Stimulated activated CD4-positive, alpha-beta T cell treated with anti-CD3 and anti-CD28 coated beads, Interleukin-12 subunit alpha, Interleukin-12 subunit beta, amount 100 ng/mL, for 48 hours (primary cell): ENCODE data around the gene SHISAL1.
"Not testable (repeated sequence)": the region's sequence is repeated elsewhere in the genome, so short reads cannot be mapped to it uniquely, and the experiment has no call there.

ENCODE experiments used
- DNase-seq, 3 donors: peaks; one replicate each; pipeline ENCODE4 v3.0.0-alpha.2; 2020; ENCODE audit warnings: low read depth in 2 of 3, low spot score in 1 of 3

SHISAL1 gene

DNA sequence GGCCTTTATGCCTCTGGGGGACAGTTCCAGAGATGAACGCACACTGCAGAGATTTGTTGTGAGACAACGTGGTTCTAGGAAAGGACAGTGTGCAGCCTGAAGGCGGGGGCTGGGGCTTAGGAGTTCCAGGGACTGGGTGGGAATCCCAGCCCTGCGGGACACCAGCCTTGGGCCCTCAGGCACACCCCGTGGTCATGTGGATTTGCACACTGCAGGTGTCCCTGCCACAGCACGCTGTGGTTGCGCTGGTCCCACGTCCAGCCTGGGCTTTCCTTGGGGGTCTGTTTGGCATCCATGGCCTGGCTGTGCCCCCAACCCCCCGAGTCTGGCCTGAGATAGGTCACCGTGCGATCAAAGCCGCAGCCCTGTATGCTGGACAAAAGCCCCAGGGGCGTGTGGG is 7.3 kb downstream of the SHISAL1 start:
- DNase-seq: no peak

GRCh38 chr22:44304911-44305310 is 7.8 kb downstream of the SHISAL1 start:
- no peak for DNase-seq

GRCh38 chr22:44304354-44304753 is 8.4 kb downstream of the SHISAL1 start:
- no peak for DNase-seq

DNA sequence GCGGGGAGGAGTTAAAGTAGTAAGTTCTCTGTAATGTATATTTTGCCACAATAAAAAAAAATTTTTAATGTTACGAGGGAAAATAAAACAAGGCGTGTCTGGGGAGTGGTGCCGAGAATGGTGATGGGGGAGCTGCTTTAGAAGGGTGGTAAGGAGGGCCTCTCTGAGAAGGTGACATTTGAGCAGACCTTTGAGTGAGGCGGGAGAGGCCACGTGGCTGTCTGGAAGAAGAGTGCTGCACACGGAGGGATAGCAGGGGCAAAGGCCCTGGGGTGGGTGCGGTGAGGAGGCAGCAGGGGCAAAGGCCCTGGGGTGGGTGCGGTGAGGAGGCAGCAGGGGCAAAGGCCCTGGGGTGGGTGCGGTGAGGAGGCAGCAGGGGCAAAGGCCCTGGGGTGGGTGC is 10.4 kb downstream of the SHISAL1 start:
- not testable (repeated sequence) for DNase-seq

- DNase-seq: no peak
These were observed 11.7 kb downstream of the SHISAL1 start for GRCh38 chr22:44301039-44301438.

DNA sequence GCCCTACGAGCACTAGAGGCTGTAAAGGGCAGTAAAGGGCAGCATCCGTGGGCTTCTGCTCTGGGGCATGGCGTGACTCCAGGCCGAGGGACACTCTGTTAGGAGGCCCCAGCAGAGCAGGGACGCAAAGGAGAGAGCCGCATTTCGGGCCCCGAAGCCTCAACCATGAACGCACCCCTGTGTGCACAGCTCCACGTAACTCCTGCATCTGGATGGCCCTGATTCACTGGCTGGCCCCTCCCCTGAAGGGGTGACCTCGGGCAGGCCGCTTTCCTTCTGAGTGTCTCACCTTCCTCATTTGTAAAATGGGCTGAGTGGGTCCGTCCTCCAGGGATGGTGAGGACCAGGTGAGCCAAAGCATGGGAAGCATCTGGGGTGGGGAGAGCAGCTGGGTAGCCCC is 13.6 kb downstream of the SHISAL1 start:
- no peak for DNase-seq

- no peak for DNase-seq
These were observed 14.2 kb downstream of the SHISAL1 start for GRCh38 chr22:44298406-44299091.

GRCh38 chr22:44297470-44298061 is 15.2 kb downstream of the SHISAL1 start:
- DNase-seq: no peak

GRCh38 chr22:44295406-44295805 is 17.3 kb downstream of the SHISAL1 start:
- no peak for DNase-seq

- DNase-seq: no peak
These were observed 18.9 kb downstream of the SHISAL1 start for GRCh38 chr22:44293876-44294275.

DNA sequence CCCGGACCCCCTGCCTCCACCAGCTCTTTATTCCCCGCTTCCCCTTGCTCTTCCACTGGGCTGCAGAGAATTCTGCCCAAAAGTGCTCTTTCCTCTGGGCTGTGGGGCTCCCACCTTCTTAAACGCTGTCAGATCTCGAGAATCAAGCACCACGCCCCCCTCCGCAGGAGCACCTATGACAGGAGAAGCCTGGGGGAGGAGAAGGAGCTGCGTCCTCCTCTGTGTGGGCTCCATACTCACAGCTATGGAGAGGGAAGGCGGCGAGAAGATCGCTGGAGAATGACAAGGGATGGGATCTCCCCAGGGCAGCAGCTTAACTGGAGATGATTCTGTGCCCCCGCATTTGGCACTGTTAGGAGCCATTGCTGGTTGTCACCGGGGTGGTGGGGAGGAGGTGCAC is 19.7 kb downstream of the SHISAL1 start:
- no peak for DNase-seq

GRCh38 chr22:44292521-44292920 is 20.2 kb downstream of the SHISAL1 start:
- DNase-seq: no peak

GRCh38 chr22:44291674-44292360 is 20.9 kb downstream of the SHISAL1 start:
- DNase-seq: no peak

DNA sequence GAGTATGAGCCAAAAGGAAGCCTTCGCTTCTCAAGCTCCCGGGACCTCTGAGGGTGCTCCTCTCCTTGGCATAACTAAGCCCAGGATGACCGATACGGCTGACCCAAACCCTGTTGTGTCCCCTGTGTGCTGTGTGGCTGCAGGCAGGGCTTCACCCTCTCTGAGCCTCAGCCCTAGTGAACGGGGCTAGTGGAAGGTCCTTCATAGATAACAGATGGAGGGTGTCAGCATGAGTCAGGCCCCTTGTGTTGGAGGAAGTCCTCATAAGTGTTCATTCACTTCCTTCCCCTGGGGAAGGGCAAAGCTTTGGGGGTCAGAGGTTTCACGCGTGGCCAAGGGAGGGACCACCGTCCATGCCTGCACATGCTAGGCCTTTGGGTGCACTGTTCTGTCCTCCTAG is 21.5 kb downstream of the SHISAL1 start:
- DNase-seq: no peak

DNA sequence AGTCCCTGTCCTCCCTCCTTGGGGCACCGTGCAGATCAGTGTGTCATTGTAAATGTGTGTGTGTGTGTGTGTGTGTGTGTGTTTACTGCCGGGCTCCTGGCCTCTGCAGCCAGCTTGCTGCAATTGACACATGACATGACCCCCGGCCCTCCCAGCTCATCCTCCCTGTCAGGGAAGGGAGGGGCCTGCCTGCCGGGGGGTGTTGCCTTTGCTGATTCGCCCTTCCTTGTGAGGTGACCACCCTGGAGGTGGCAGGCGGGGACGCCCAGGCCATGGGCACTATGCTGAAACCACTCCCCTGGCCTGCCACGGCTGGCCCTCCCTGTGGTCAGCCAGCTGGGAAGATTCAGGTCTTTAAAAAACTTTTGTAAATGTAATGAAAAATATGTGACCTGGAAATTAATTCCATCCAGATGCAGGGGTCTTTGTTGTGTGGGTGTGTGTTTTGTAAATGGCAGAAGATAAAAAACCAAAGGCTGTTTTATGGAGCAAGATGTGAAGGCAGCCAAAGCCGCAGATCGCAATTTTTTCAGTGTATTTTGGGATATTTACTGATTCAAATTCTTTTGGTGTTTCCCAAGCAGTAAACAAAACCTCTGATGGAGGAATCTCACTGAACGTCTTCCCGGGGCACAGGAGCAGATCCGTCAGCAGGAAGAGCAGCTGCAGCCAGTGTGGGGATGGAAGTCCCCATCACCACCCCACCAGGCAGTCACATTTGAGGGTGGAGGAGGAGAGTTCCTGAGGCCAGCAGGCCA is 23.2 kb downstream of the SHISAL1 start:
- no peak for DNase-seq

- no peak for DNase-seq
These were observed 23.8 kb downstream of the SHISAL1 start for GRCh38 chr22:44288913-44289312.

GRCh38 chr22:44287741-44288140 is 25.0 kb downstream of the SHISAL1 start:
- no peak for DNase-seq

DNA sequence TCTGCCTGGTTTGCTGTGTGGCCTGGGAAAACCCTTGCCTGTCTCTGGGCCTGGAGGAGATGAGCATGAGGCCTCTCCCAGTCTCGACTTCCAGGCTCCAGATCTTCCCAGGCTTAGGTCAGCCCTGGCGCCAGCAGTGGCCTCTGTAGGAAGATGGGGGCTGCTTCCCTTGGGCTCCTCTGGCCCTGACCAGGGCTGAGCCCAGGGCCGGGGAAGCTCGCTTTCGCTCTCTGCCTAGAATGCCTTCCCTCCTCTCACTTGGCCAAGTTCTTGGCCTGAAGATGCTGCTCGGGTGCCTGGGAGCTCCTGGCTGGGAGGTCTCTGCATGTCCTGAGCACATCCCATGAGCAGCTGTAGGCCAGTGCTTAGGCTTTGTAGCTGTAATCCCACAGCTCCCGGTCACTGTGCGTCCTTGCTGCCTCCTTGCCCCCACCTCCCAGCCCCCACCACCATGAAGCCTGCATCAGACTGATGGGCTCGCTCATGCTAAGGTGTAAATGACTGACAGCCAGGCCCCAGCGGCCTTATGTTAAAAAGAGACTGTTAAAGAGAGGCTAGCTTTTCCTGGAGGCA is 25.5 kb downstream of the SHISAL1 start:
- no peak for DNase-seq

DNA sequence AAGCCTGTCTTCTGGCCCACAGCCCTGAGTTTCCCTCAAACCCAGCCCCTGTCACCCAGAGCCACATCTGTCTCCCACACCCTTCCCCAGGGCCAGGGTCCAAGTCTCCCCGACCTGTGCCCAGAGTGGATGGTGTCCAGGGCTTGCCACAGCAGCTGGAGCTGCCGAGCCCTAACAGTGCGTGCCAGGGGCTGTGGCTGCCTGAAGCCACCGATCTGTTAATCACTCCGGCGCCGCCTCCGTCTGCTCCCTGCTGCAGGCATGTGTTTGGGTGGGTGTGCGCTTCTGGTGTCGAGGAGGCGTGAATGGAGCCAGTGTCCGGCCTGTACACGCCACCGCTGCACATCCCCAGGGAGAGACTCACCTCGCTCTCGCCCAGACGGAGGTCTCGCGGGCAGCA is 26.1 kb downstream of the SHISAL1 start:
- no peak for DNase-seq

DNA sequence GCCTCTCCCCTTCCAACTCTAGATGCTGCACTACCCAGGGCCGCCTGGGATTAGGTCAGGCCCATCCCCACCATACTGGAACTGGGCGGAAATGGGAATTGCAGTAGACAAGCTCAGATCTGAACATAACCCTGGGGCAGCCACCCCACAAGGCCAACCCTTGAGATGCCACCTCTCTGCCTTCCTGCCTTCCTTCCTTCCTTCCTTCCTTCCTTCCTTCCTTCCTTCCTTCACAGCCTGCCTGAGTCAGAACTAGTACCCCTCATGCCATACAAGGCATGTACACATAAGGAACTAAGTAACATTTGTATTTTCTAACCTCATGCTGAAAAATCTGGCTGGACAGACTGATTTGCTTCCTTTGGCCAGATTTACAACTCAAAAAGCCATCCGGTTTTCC is 28.0 kb downstream of the SHISAL1 start:
- DNase-seq: no peak
